Memory B cell (primary cell): Measurements from ENCODE around the gene MYO5A.
"Not testable (repeated sequence)": the region's sequence is repeated elsewhere in the genome, so short reads cannot be mapped to it uniquely, and the experiment has no call there.

ENCODE experiments used
- ATAC-seq: fragments of 150-1000 bp; cut with Tn5 transposase; 2 replicates; pipeline ENCODE4 v1.10.0; 2021; ENCODE audit warnings: low read depth, mild to moderate bottlenecking, moderate library complexity
- DNase-seq, 2 donors: peaks; one replicate each; pipeline ENCODE4 v3.0.0; 2022; ENCODE audit warnings: low spot score in 2 of 2
- H3K27ac Mint-ChIP-seq: one replicate; pipeline ENCODE4 v1.8.0; 2022; ENCODE audit warnings: mild to moderate bottlenecking, moderate library complexity, mixed read lengths
- H3K27me3 Mint-ChIP-seq: one replicate; pipeline ENCODE4 v1.8.0; 2022; ENCODE audit warnings: mixed read lengths
- H3K36me3 Mint-ChIP-seq: one replicate; pipeline ENCODE4 v1.8.0; 2022; ENCODE audit warnings: mild to moderate bottlenecking, mixed read lengths
- H3K4me1 Mint-ChIP-seq: one replicate; pipeline ENCODE4 v1.8.0; 2022; ENCODE audit warnings: mixed read lengths
- H3K4me3 Mint-ChIP-seq: one replicate; pipeline ENCODE4 v1.8.0; 2022; ENCODE audit warnings: mild to moderate bottlenecking, moderate library complexity, mixed read lengths
- H3K9me3 Mint-ChIP-seq: one replicate; pipeline ENCODE4 v1.8.0; 2022; ENCODE audit warnings: mixed read lengths

The MYO5A gene

GRCh38 chr15:52528564-52529340 lies at the start of gene MYO5A:
Gene MYO5A, minus strand, starts transcription at chr15:52528880. Its CDS starts 74 bp downstream, at chr15:52528806.
- peak within 1 kb of the TSS; percentile 87 for H3K27ac Mint-ChIP-seq
- no peaks in the 10 kb centered on the region for H3K36me3 Mint-ChIP-seq
- H3K9me3 Mint-ChIP-seq, result no peaks in the 10 kb centered on the region
- H3K4me3 Mint-ChIP-seq, result peak within 1 kb of the TSS; percentile 90
- ATAC-seq, result peak; percentile 82
- no peaks in the 10 kb centered on the region for H3K27me3 Mint-ChIP-seq
- peaks cover 28% of the 10 kb centered on the region for H3K4me1 Mint-ChIP-seq
- peak; percentile 78 to 81 for DNase-seq

GRCh38 chr15:52576692-52577091 lies 48.0 kb upstream of the MYO5A start:
- no peak for ATAC-seq
- Mint-ChIP-seq H3K9me3 (peaks cover 3% of the 10 kb centered on the region), H3K4me3 (no peak overlapping the region), H3K4me1 (no peaks in the 10 kb centered on the region), H3K27ac (no peak overlapping the region), H3K27me3 (no peaks in the 10 kb centered on the region), H3K36me3 (peaks cover 13% of the 10 kb centered on the region)
- DNase-seq, result no peak

- H3K36me3 Mint-ChIP-seq, result peaks cover 11% of the 10 kb centered on the region
- not testable (repeated sequence) for H3K27me3 Mint-ChIP-seq, ATAC-seq, H3K27ac Mint-ChIP-seq, H3K9me3 Mint-ChIP-seq, DNase-seq, H3K4me3 Mint-ChIP-seq, H3K4me1 Mint-ChIP-seq
These were observed 46.9 kb upstream of the MYO5A start for GRCh38 chr15:52575573-52575972.

DNA sequence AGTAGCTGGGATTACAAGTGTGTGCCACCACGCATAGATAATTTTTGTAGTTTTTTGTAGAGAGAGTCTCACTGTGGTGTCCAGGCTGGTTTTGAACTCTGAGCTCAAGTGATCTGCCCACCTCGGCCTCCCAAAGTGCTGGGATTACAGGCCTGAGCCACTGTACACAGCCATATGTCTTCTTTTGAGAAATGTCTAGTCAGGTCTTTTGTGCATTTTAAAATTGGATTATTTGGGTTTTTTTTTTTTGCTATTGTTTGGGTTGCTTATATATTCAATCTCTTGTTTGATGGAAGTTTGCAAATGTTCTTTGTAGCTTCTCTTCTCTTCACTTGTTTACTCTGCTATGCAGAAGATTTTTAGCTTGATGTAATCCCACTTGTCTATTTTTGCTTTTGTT lies 46.4 kb upstream of the MYO5A start:
- H3K9me3 Mint-ChIP-seq, result peaks cover 3% of the 10 kb centered on the region
- peaks cover 9% of the 10 kb centered on the region for H3K36me3 Mint-ChIP-seq
- DNase-seq (no peak), ATAC-seq (no peak)
- H3K27ac Mint-ChIP-seq, result no peak overlapping the region
- no peaks in the 10 kb centered on the region for H3K4me1 Mint-ChIP-seq
- no peak overlapping the region for H3K4me3 Mint-ChIP-seq
- H3K27me3 Mint-ChIP-seq, result no peaks in the 10 kb centered on the region

- not testable (repeated sequence) for H3K36me3 Mint-ChIP-seq, DNase-seq, H3K4me1 Mint-ChIP-seq, H3K27ac Mint-ChIP-seq, H3K4me3 Mint-ChIP-seq, H3K27me3 Mint-ChIP-seq, ATAC-seq, H3K9me3 Mint-ChIP-seq
These were observed 45.9 kb upstream of the MYO5A start for GRCh38 chr15:52574623-52575022.

- ATAC-seq (peak; percentile 75), DNase-seq (peak; percentile 75 to 76)
- peaks cover 2% of the 10 kb centered on the region for H3K9me3 Mint-ChIP-seq
- no peaks in the 10 kb centered on the region for H3K36me3 Mint-ChIP-seq
- H3K27ac Mint-ChIP-seq, result peak within 1 kb of the TSS; percentile 98
- H3K27me3 Mint-ChIP-seq, result no peaks in the 10 kb centered on the region
- H3K4me3 Mint-ChIP-seq, result peak within 1 kb of the TSS; percentile 93
- peaks cover 23% of the 10 kb centered on the region for H3K4me1 Mint-ChIP-seq
These were observed 40.2 kb upstream of the MYO5A start, which contains the start of gene ARPP19 for GRCh38 chr15:52568601-52569585. Gene ARPP19, minus strand, starts transcription at chr15:52569030. Its CDS starts 138 bp downstream, at chr15:52568892.

DNA sequence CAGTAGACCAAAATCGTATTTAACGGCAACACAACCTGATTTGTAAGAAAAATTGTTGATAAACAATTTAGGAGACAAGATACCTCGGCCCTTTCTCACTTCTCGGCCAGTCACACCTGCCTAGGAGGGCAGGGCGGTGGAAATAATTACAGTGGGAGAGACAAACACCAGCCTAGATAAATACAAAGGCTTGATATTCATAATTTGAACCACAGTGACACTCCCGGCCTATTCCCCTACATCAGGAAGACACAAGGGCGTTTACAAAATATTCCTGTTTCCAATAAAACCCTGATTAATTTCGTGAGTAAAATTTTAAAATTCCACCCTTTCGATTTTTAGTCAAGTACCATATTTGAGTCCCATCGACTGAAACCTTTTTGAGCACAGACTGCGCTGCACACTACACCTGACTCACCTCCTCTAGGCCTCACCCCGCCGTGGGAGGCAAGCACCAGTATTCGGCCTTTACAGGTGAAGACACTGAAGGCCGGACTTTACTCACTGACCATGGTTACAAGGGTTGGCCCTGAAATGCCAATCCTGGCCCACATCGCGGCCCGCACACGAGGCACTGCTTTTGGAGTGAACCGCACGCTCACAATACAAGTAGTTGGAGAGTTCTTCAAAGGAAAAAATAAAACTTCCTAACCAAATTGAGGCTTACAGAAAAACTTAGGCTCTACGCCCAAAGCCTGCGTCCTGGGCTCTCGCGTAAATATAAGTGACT lies 39.4 kb upstream of the MYO5A start:
- ATAC-seq, result no peak
- DNase-seq, result peak in 1 of 2 donors; percentile 23

DNA sequence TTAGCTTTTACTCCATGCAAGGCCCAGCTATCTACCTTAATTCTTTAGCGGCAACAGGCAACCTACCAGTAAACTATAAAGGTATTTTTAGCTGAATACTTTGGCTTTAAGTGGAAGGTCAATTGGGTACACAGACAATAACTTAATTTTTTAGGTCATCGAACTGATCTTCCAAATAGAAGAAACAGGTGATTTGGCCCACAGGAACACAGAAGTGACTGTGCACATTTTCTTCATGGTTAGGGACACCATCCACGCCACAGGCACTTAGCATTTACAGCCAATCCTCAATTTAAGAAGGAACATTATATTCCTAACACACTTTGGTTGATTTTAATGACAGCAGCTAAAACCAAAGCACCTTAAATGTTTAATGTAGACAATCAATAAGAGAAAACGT lies 38.2 kb upstream of the MYO5A start:
- Mint-ChIP-seq H3K4me3 (peak overlapping the region; percentile 34), H3K27ac (peak overlapping the region; percentile 65), H3K9me3 (no peaks in the 10 kb centered on the region), H3K27me3 (no peaks in the 10 kb centered on the region), H3K36me3 (peaks cover 3% of the 10 kb centered on the region), H3K4me1 (peaks cover 28% of the 10 kb centered on the region)
- DNase-seq (no peak), ATAC-seq (no peak)

More for the DNA sequence above, 39.4 kb upstream of the MYO5A start:
- Mint-ChIP-seq H3K27me3 (no peaks in the 10 kb centered on the region), H3K9me3 (no peaks in the 10 kb centered on the region), H3K36me3 (no peaks in the 10 kb centered on the region), H3K4me3 (peak overlapping the region; percentile 93), H3K27ac (peak overlapping the region; percentile 98), H3K4me1 (peaks cover 25% of the 10 kb centered on the region)

- H3K9me3 Mint-ChIP-seq, H3K36me3 Mint-ChIP-seq, H3K27me3 Mint-ChIP-seq: not testable (repeated sequence)
- peak in 1 of 2 donors; percentile 45 for DNase-seq
- H3K27ac Mint-ChIP-seq, result peak overlapping the region; percentile 92
- ATAC-seq, result peak; percentile 61
- peaks cover 32% of the 10 kb centered on the region for H3K4me1 Mint-ChIP-seq
- H3K4me3 Mint-ChIP-seq, result peak overlapping the region; percentile 14
These were observed 37.0 kb upstream of the MYO5A start for GRCh38 chr15:52565417-52566358.

DNA sequence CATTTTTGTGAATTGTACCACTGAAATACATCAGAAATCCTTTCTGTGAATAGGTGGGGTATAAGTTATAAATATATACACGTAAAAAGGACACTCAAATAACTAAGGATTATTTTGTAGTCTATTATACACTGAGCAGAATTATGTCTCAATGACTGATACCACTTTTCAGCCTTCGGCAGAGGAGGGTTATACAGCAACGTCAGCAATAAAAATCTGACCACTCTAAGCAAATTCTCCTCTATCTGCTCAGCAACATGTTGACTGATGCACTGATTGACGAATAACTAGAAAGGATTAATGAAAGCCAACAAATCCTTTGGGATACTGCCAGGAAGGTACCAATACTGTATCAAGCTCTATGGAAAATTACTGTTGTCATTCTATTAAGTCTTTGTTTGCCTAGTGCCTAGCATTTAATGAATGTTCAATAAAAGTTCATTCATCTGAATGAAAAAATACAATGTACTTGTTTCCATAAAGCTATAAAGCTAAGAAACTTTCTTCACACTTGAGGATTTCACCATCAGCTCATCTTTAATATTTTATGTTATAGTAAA lies 34.9 kb upstream of the MYO5A start:
- DNase-seq (no peak), ATAC-seq (no peak)
- H3K9me3 Mint-ChIP-seq, result no peaks in the 10 kb centered on the region
- H3K27ac Mint-ChIP-seq, result peak overlapping the region; percentile 92
- no peaks in the 10 kb centered on the region for H3K27me3 Mint-ChIP-seq
- peaks cover 40% of the 10 kb centered on the region for H3K4me1 Mint-ChIP-seq
- no peak overlapping the region for H3K4me3 Mint-ChIP-seq
- H3K36me3 Mint-ChIP-seq, result peaks cover 11% of the 10 kb centered on the region

- Mint-ChIP-seq H3K4me1 (peaks cover 28% of the 10 kb centered on the region), H3K27ac (peak overlapping the region; percentile 28), H3K27me3 (no peaks in the 10 kb centered on the region), H3K4me3 (no peak overlapping the region), H3K9me3 (no peaks in the 10 kb centered on the region), H3K36me3 (peaks cover 18% of the 10 kb centered on the region)
- DNase-seq, result no peak
- ATAC-seq, result no peak
These were observed 30.9 kb upstream of the MYO5A start for GRCh38 chr15:52559575-52559974.

DNA sequence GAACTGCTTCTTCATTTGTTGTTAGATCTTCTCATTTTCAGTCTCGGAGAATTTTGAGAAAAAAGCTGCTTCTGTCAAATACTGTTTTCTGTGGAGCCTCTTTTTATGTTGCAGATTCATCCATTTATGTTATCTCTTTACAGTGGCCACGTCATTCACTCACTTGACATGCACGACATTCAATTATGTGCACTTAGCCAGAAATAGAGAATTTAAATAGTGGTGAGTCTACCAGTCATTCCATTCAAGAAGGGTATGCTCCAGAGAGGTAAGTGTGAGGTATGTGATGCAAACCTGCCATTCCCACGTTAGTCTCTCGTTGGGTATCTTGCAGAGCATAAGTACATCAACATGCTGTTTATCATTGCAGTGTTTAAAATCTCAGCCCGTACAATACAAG lies 30.3 kb upstream of the MYO5A start:
- ATAC-seq, result peak; percentile 22
- Mint-ChIP-seq H3K9me3 (no peaks in the 10 kb centered on the region), H3K4me1 (peaks cover 29% of the 10 kb centered on the region)

More for the DNA sequence above, 30.3 kb upstream of the MYO5A start:
- H3K27ac Mint-ChIP-seq, result peak overlapping the region; percentile 28
- H3K27me3 Mint-ChIP-seq, result no peaks in the 10 kb centered on the region
- H3K36me3 Mint-ChIP-seq, result peaks cover 22% of the 10 kb centered on the region
- DNase-seq, result no peak
- H3K4me3 Mint-ChIP-seq, result no peak overlapping the region
